Lung (tissue), 12 donors: ENCODE measurements around the gene CENPP. TPM values are rescaled to one million over a fixed set of nuclear protein-coding genes. Genes with fewer than 3 reads are reported as not detected.

Experiments used
- ATAC-seq: fragments of 200-7000 bp; cut with Tn5 transposase; one replicate; pipeline ENCODE4 v1.9.1; 2020; ENCODE audit warnings: moderate number of reproducible peaks; ENCODE audit not compliant: insufficient read depth, low FRiP score
- DNase-seq, 3 donors: peaks; one replicate each; pipeline ENCODE4 v3.0.0-alpha.2; 2013 to 2017
- H3K27ac ChIP-seq, 2 donors: one replicate each; pipeline ENCODE4 v1.5.1; 2013; ENCODE audit warnings: mild to moderate bottlenecking in 2 of 2, moderate library complexity in 2 of 2, control low read depth in 1 of 2, inconsistent platforms in 1 of 2, low read depth in 1 of 2, low read length in 1 of 2
- H3K27me3 ChIP-seq, 3 donors: one replicate each; pipeline ENCODE4 v1.5.1; 2013; ENCODE audit warnings: low read length in 2 of 3; ENCODE audit not compliant: control insufficient read depth in 3 of 3, insufficient read depth in 3 of 3
- H3K36me3 ChIP-seq, 4 donors: one replicate each; pipeline ENCODE4 v1.5.1; 2013; ENCODE audit warnings: low read length in 4 of 4, mild to moderate bottlenecking in 1 of 4, moderate library complexity in 1 of 4; ENCODE audit not compliant: control insufficient read depth in 4 of 4, insufficient read depth in 4 of 4
- H3K4me1 ChIP-seq, 5 donors: one replicate each; pipeline ENCODE4 v1.5.1; 2013; ENCODE audit warnings: low read length in 5 of 5, mild to moderate bottlenecking in 2 of 5, moderate library complexity in 1 of 5; ENCODE audit not compliant: control insufficient read depth in 5 of 5, insufficient read depth in 5 of 5
- H3K4me3 ChIP-seq: one replicate; pipeline ENCODE4 v1.5.1; 2013; ENCODE audit warnings: mild to moderate bottlenecking, control low read depth, moderate library complexity
- H3K9ac ChIP-seq, 2 donors: one replicate each; pipeline ENCODE4 v1.5.1; 2013; ENCODE audit warnings: low read length in 2 of 2, control low read depth in 1 of 2; ENCODE audit not compliant: insufficient read depth in 1 of 2
- H3K9me3 ChIP-seq, 4 donors: one replicate each; pipeline ENCODE4 v1.5.1; 2013; ENCODE audit warnings: low read length in 3 of 4, mild to moderate bottlenecking in 1 of 4, moderate library complexity in 1 of 4; ENCODE audit not compliant: control insufficient read depth in 4 of 4, insufficient read depth in 3 of 4
- WGBS, 2 donors: extraction: QIAGEN DNeasy Blood & Tissue Kit; methylation state at CpG; one replicate each; pipeline ENCODE4 v1.1.7; 2013; 5-methylcytosine and 5-hydroxymethylcytosine counted together
- polyA plus RNA-seq, 2 donors: library from polyadenylated mRNA; stranded (reverse); fragments of 200-250 nt; gene quantifications; one replicate each; pipeline ENCODE4 v1.2.1, GENCODE V29; 2013
- total RNA-seq, 2 donors: library from RNA; depleted of rRNA in 1 of 2; stranded (reverse); fragments of >200 nt in 1 of 2; gene quantifications; one replicate each; pipeline ENCODE4 v1.2.1, GENCODE V29; 2014 to 2021
- TF ChIP-seq, protein P1 (sequence below): IDR thresholded peaks from 2 replicates; pipeline ENCODE4 v1.5.1; 2012; ENCODE audit warnings: mild to moderate bottlenecking; ENCODE audit errors: control extremely low read depth, extremely low read depth
- donor health status: control.
- donor health status: control.
- donor health status: Bipolar disorder and iron deficiency.
- donor health status: healthy.
- donor health status: DM: yes; HTN: yes; CAD: no.

The CENPP gene
- total and polyA plus RNA-seq, 4 donors = 1.2 to 11.8 (median 2.9) TPM

DNA sequence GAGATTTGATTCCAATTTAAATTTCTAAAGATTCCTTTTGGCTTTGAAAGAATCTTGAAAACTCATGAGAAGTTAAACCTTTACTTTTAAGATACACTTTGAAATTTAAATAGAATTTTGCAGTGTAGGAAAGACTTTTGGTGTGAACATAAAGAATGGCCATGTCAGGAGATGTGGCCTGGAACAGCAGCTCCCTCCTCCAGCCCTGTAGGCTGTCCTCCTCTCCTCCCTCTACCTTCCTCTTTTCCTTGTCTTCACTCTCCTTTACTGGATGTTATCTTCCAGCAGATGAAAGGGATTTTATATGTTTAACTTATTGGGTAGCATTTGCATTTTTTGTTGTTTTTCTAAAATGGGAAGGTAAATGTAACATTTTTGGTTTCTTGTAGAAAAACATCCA, 137.6 kb downstream of the CENPP start:
- Histone ChIP-seq H3K27ac (no peak overlapping the region), H3K4me3 (no peak overlapping the region), H3K27me3 (no peaks in the 10 kb centered on the region), H3K4me1 (peaks cover 0 to 4% (median 0%) of the 10 kb centered on the region in 5 donors), H3K9ac (no peak overlapping the region), H3K9me3 (no peaks in the 10 kb centered on the region), H3K36me3 (no peaks in the 10 kb centered on the region)
- TF ChIP-seq, protein P1, sequence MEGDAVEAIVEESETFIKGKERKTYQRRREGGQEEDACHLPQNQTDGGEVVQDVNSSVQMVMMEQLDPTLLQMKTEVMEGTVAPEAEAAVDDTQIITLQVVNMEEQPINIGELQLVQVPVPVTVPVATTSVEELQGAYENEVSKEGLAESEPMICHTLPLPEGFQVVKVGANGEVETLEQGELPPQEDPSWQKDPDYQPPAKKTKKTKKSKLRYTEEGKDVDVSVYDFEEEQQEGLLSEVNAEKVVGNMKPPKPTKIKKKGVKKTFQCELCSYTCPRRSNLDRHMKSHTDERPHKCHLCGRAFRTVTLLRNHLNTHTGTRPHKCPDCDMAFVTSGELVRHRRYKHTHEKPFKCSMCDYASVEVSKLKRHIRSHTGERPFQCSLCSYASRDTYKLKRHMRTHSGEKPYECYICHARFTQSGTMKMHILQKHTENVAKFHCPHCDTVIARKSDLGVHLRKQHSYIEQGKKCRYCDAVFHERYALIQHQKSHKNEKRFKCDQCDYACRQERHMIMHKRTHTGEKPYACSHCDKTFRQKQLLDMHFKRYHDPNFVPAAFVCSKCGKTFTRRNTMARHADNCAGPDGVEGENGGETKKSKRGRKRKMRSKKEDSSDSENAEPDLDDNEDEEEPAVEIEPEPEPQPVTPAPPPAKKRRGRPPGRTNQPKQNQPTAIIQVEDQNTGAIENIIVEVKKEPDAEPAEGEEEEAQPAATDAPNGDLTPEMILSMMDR = no peak
- DNase-seq (no peak), ATAC-seq (no peak)

DNA sequence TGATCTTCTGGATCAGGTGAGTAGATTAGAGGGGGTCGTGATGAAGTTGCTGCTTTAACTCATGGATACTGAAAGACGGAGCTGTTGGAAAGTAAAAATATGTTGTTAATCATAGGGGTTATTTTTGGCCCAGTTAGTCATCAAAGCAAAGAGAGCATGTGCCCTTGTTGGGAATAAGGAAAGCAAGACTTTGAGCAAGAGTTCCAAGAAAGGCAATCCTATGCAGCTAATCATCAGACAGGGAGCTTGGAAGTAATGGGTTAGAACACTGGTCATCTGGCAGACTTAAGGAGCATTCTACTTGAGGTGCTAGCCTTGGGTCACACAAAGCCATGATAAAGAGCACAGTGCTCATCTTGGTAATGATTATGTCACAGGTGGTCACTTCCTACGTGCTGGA, 138.2 kb downstream of the CENPP start:
- WGBS, 2 donors = 81 to 84% methylated on average over 3 of the region's 3 CpGs
- H3K9ac ChIP-seq = no peak overlapping the region
- H3K27me3 ChIP-seq = no peaks in the 10 kb centered on the region
- H3K4me1 ChIP-seq = peaks cover 0 to 4% (median 0%) of the 10 kb centered on the region in 5 donors
- ATAC-seq = no peak
- no peak overlapping the region for H3K4me3 ChIP-seq
- no peaks in the 10 kb centered on the region for H3K36me3 ChIP-seq
- TF ChIP-seq, protein P1 = no peak
- no peaks in the 10 kb centered on the region for H3K9me3 ChIP-seq
- no peak for DNase-seq
- H3K27ac ChIP-seq = peak overlapping the region in 1 of 2 donors; percentile 37

DNA sequence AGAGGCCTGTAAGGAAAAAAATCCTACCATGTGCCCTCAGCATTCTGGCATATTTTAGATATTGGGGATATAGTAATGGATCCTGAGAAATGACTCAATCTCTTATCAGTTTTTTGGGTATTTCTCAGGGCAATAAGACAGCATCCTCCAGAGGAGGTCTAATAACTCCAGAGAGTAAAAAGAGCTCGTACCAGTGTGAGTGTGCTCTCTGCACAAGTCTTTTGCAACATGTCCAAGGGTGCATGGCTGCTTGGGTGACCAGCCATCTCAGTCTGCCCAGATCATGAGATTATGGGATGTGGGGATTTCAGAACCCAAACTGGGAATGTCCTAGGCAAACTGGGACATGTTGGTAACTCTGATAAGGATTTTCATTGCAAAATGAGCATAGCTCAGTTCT, 141.3 kb downstream of the CENPP start:
- no peak for DNase-seq
- H3K9ac ChIP-seq = no peak overlapping the region
- H3K27me3 ChIP-seq = no peaks in the 10 kb centered on the region
- H3K36me3 ChIP-seq = no peaks in the 10 kb centered on the region
- no peaks in the 10 kb centered on the region for H3K9me3 ChIP-seq
- TF ChIP-seq, protein P1 = no peak
- no peak overlapping the region for H3K27ac ChIP-seq
- no peak overlapping the region for H3K4me3 ChIP-seq
- no peak for ATAC-seq
- WGBS, 2 donors = 88 to 92% methylated on average over 1 of the region's 1 CpG
- H3K4me1 ChIP-seq = peaks cover 0 to 4% (median 0%) of the 10 kb centered on the region in 5 donors

GRCh38 chr9:92467511-92467910, 141.8 kb downstream of the CENPP start:
- no peaks in the 10 kb centered on the region for H3K9me3 ChIP-seq
- TF ChIP-seq, protein P1 = no peak
- no peaks in the 10 kb centered on the region for H3K27me3 ChIP-seq
- H3K27ac ChIP-seq = no peak overlapping the region
- WGBS, 2 donors = 95% methylated on average over 2 of the region's 2 CpGs
- H3K36me3 ChIP-seq = no peaks in the 10 kb centered on the region
- no peak for ATAC-seq
- H3K4me1 ChIP-seq = peaks cover 0 to 4% (median 0%) of the 10 kb centered on the region in 5 donors
- H3K4me3 ChIP-seq = no peak overlapping the region
- no peak overlapping the region for H3K9ac ChIP-seq
- no peak for DNase-seq
